WERI-Rb-1 (cell line): ENCODE measurements around the gene FBXL12.
A peak's percentile ranks its signal among the peaks of the same experiment; 100 is the strongest.

Source experiments
- DNase-seq: peaks from one replicate; pipeline ENCODE4 v3.0.0-alpha.2; 2020
- H3K27ac ChIP-seq: fragments of 250-450 bp; sonication (Bioruptor Pico); 2 replicates; pipeline ENCODE4 v1.5.1; 2020; ENCODE audit warnings: mild to moderate bottlenecking, moderate library complexity
- H3K27me3 ChIP-seq: fragments of 250-450 bp; sonication (Bioruptor Pico); 2 replicates; pipeline ENCODE4 v1.5.1; 2021; ENCODE audit warnings: mild to moderate bottlenecking, low read depth, moderate library complexity; ENCODE audit not compliant: insufficient read depth, severe bottlenecking
- H3K36me3 ChIP-seq: fragments of 250-450 bp; sonication (Bioruptor Pico); 2 replicates; pipeline ENCODE4 v1.5.1; 2020; ENCODE audit warnings: mild to moderate bottlenecking, moderate library complexity
- H3K4me3 ChIP-seq: 2 replicates; pipeline ENCODE4 v1.5.1; 2011; ENCODE audit warnings: low read depth, mild to moderate bottlenecking, control low read depth, low read length
- H3K9me3 ChIP-seq: fragments of 250-450 bp; sonication (Bioruptor Pico); 2 replicates; pipeline ENCODE4 v1.5.1; 2021; ENCODE audit warnings: mild to moderate bottlenecking, moderate library complexity; ENCODE audit not compliant: severe bottlenecking
- TF ChIP-seq, protein P1 (sequence below): IDR thresholded peaks from 2 replicates; pipeline ENCODE4 v1.5.1; 2011; ENCODE audit warnings: low read depth, mild to moderate bottlenecking, control low read depth, inconsistent platforms, low read length

Gene FBXL12

GRCh38 chr19:9835507-9835949 lies 16.6 kb upstream of the FBXL12 start:
- DNase-seq = no peak
- TF ChIP-seq, protein P1, sequence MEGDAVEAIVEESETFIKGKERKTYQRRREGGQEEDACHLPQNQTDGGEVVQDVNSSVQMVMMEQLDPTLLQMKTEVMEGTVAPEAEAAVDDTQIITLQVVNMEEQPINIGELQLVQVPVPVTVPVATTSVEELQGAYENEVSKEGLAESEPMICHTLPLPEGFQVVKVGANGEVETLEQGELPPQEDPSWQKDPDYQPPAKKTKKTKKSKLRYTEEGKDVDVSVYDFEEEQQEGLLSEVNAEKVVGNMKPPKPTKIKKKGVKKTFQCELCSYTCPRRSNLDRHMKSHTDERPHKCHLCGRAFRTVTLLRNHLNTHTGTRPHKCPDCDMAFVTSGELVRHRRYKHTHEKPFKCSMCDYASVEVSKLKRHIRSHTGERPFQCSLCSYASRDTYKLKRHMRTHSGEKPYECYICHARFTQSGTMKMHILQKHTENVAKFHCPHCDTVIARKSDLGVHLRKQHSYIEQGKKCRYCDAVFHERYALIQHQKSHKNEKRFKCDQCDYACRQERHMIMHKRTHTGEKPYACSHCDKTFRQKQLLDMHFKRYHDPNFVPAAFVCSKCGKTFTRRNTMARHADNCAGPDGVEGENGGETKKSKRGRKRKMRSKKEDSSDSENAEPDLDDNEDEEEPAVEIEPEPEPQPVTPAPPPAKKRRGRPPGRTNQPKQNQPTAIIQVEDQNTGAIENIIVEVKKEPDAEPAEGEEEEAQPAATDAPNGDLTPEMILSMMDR = no peak
- Histone ChIP-seq H3K9me3 (no peaks in the 10 kb centered on the region), H3K27me3 (no peaks in the 10 kb centered on the region), H3K27ac (peak overlapping the region; percentile 86), H3K4me3 (peak overlapping the region; percentile 92), H3K36me3 (peaks cover 32% of the 10 kb centered on the region)

GRCh38 chr19:9834726-9835506 lies 16.0 kb upstream of the FBXL12 start, which contains the start of gene PIN1:
PIN1 (plus strand) TSS chr19:9835318; CDS start chr19:9835345, 27 bp downstream.
- H3K27ac ChIP-seq = peak within 1 kb of the TSS; percentile 86
- DNase-seq = peak; percentile 99
- no peaks in the 10 kb centered on the region for H3K27me3 ChIP-seq
- peaks cover 32% of the 10 kb centered on the region for H3K36me3 ChIP-seq
- no peaks in the 10 kb centered on the region for H3K9me3 ChIP-seq
- TF ChIP-seq, protein P1 = peak; percentile 49
- peak within 1 kb of the TSS; percentile 92 for H3K4me3 ChIP-seq

DNA sequence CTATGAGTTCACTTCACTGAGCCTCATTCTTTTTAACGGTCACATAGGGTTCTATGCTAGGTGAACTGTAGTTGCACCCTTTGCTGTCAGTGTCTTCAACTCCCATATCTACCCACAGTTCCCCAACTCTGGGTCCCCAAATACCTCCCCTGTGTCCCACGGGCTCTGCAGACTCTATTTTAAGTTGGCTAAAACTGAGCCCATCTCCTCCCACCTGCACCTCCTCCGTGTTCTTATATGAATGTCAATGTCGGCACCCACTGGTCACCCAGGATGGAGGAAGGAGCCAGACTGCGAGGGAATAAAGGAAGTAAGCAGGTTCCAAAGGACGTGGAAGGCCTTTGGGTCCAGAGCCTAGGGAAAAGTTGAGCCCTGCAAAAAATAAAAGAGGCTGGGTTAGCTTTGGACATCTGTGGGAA lies 15.4 kb upstream of the FBXL12 start:
- TF ChIP-seq, protein P1 = no peak
- no peak for DNase-seq
- H3K9me3 ChIP-seq = no peaks in the 10 kb centered on the region
- peak overlapping the region; percentile 79 for H3K27ac ChIP-seq
- peaks cover 32% of the 10 kb centered on the region for H3K36me3 ChIP-seq
- peak overlapping the region; percentile 55 for H3K4me3 ChIP-seq
- no peaks in the 10 kb centered on the region for H3K27me3 ChIP-seq

GRCh38 chr19:9828551-9829063 lies 9.7 kb upstream of the FBXL12 start:
- no peak for DNase-seq
- H3K27me3 ChIP-seq = no peaks in the 10 kb centered on the region
- peaks cover 26% of the 10 kb centered on the region for H3K36me3 ChIP-seq
- no peak overlapping the region for H3K27ac ChIP-seq
- TF ChIP-seq, protein P1 = no peak
- peak overlapping the region; percentile 86 for H3K4me3 ChIP-seq
- H3K9me3 ChIP-seq = no peaks in the 10 kb centered on the region

- TF ChIP-seq, protein P1 = no peak
- DNase-seq = peak; percentile 90
- H3K9me3 ChIP-seq = no peaks in the 10 kb centered on the region
- H3K27me3 ChIP-seq = no peaks in the 10 kb centered on the region
- H3K36me3 ChIP-seq = peaks cover 26% of the 10 kb centered on the region
- H3K4me3 ChIP-seq = peak within 1 kb of the TSS; percentile 86
- H3K27ac ChIP-seq = peak within 1 kb of the TSS; percentile 77
Observed at GRCh38 chr19:9827289-9828238, 8.7 kb upstream of the FBXL12 start, which contains the start of gene UBL5. UBL5 (plus strand) TSS chr19:9827918; CDS start chr19:9828338, 420 bp downstream.
